NCI-H2196 treated with DMSO at 0.1 percent for 48 hours (cell line): ENCODE measurements around the gene SMAD2.
"Not testable (repeated sequence)": the region's sequence is repeated elsewhere in the genome, so short reads cannot be mapped to it uniquely, and the experiment has no call there.

Source experiments
- DNase-seq: peaks from one replicate; lab custom pipeline; 2025; ENCODE audit not compliant: unreplicated experiment; lab: John Stamatoyannopoulos, UW

SMAD2 gene

DNA sequence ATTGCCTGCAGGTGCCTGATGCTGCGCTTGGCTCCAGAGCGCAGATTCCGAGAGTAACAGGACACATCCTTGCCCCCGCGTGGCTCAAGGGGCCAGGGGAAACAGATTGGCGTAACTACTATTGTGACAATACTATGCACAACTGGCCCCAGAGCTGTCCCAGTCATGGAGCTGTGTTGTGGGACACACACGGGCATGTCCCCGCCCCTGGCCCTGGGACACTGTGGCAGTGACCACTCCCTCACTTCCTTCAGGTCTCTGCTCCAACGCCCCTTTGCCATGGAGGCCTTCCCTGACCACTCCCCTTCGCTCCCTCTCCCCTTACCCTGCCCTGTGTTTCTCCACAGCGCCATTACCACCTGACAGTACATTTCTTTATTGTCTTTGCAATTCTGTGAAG lies 132.1 kb downstream of the SMAD2 start:
- no peak for DNase-seq

DNA sequence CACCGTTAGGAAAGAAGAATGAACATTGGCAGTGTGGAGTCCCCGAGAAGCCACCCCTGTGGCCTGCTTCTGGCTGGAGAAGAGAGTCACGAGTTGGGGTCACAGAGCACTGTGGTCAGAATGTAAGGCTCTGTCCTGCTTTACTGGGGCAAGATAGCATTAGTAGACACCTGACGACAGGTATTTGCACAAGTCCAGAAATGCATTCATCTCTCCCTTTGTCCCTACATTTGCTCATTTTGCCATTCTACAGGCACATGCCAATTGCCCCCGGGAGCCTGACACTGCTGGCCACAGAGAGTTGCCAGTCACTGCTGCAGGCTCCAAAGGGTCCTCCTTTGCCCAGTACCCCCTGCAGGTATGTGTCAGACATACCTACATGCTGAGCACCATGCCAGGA lies 133.3 kb downstream of the SMAD2 start:
- DNase-seq = no peak

DNA sequence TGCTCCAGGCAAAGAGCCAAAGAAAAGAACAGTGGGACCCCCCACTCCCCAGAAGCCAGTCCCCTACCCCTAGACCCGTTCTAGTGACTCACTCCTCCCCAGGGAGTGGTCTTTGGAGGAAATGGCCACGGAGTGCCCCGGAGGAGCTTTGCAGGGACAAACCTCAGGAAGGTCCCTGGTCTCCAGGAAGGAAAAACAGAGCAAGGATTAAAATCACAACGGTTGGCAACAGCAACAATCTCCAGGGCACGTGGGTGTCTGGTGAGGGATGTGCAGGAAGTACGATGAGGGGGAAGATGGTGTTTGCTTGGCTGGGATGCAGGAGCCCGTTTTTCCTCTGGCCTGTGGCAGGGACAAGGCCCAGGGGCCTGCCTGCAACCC lies 135.0 kb downstream of the SMAD2 start:
- no peak for DNase-seq

DNA sequence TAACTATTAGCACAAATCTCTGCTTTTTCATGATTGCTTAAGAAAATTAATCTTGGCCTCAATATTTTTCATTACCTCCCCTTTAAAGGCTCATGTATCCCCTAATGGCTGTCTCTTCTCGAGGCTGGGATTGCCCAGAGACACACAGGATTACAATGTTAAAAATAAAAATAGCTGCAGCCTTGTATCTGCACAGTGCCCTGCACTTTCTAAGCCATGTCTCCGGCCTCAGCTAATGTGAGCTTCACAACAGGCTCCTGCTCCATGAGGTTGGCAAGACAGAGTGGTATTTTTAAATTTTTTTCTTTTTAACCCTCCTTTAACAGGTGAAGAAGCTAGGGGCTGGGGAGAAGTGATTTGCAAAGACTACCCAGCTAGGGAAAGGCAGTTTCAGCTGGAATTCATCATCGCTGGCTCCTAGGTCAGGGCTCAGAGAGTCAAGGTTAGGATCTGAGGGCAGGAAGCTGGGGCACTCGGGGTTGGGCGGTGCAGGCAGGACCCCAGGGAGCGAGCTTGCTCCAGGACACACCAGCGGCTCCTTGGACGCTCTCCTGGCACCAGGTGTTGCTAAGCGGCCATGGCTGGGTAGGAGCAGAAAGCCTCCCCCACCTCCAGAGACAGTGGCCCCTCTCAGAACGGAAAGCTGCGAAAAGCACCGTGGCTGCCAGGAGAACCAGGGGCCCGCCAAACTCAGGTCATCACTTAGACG lies 135.6 kb downstream of the SMAD2 start:
- DNase-seq = no peak

DNA sequence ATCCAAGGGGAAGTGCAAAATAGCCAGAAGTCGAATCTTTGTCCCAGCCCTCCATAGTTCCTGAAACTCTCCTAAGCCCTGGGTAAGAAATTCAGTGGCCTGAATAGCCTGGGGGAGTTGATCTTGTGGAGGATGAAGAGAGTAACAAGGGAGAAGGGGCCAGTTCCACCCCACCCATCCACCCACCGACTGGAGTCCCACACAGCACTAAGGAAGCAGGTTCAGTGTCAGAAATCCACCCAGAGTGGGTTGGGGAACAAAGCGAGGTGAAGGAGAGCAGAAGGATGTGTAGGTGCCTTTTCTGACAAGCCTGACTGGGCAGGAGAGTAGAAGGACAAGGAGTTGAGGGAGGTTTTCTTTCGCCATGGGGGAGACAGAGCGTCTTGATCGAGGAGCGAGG lies 136.8 kb downstream of the SMAD2 start:
- no peak for DNase-seq

DNA sequence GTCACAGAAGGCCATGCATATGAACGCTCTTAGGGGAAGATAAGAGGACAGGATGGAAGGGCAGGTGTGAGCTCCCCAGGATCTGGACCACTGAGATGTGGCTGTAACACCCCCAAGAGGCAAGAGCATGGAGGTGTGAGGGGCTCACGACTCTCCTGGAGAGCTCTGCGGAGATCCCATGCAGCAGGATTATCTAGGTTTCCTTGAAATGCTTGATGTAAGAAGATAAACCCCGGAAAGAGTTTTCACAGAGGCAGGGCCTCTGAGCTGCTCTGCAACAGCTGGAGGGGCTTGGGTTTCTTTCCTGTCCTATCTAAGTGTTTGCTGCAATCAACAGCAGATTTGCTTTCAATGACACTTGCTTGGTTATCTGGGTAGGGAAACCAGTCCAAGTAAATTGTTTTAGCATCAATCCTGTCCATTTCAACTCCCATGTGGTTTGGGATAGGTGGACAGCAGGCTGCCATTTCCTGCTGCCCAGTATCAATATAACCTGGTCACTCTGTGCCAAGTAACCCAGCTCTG lies 138.9 kb downstream of the SMAD2 start:
- no peak for DNase-seq

DNA sequence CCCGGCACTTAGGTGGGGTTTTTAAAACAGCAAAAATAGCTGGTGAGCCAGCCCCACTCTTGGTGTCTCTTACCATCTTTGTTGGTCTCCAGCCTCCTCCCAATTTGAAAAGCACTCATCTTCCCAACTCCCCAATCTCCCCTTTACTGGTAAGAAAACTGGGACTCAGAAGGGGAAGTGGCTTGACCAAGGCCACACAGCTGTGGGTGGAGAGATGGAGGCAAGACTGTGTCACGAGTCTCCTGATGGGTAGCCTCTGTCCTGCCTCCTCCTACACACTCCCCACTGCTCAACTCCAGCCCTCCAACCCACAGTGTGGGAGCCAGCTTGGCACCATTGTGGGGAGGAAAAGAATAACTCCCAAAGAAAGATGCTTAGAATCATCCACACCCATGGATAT lies 140.4 kb downstream of the SMAD2 start:
- DNase-seq = no peak

DNA sequence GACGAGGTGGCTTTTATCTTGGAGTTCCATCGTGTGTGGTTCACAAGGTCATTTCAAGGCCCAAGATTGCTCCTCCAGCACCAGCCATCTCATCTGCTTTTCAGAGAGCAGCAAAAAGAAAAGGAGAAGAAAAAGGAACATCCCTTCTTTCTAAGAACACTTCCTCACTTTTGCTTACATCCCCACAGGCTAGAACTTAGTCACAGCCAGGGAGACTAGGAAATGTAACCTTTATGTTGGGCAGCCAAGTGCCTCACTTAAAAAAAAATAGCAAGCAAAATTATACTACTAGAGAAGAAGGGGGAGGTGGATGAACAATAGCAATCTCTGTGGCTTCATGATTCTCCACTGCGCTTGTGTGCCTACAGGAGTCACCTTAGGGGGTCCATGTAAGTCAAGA lies 141.8 kb downstream of the SMAD2 start:
- no peak for DNase-seq

DNA sequence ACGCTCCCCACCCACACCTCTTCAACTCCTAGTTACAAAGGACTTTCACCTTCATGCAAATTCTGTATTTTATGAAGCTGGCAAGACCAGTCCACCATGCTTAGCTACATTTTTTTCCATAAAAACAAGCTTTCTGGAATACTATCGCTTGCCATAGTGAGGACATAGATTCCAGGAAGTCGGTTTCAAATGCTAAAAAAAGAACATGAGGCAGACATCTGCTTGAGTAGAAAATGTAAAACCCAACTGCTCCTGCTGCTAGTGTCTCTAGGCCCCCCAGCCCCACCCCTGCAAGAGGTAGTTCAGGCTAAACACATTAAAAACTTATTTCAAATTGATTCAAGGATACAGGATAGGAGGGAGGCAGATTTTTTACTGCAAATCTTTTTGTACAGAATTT lies 148.9 kb downstream of the SMAD2 start:
- DNase-seq = no peak

DNA sequence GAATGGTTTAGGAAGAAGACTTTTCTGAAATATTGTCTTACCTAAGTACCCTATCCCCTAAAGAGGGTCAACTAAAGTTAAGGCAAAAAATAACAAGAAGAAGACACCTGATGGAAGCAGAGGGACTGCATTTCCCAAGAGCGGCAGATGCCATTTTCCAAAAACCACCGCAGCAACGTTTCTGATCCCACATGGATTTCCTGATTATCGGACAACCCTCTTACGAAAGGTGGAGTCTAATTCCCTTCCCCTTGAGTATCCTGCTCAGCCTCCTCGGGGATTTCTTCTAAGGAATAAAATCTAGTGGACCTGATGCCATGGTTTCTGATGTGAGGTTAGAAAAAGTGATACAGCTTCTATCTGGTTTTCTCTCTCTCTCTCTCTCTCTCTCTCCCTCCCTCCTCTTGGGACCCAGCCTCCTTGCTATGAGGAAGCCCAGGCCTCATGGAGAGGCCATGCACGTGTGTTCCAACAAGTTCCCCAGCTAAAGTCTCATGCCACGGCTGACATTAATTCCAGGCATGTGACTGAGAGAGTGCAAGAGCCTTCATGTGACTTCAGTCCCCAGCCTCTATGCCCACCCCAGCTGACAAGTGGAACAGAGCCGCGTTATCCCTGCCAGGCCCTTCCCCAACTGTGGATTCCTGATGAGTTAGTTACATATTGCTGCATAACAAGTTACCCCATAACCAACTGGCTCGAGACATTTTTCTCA lies 150.3 kb downstream of the SMAD2 start:
- no peak for DNase-seq

DNA sequence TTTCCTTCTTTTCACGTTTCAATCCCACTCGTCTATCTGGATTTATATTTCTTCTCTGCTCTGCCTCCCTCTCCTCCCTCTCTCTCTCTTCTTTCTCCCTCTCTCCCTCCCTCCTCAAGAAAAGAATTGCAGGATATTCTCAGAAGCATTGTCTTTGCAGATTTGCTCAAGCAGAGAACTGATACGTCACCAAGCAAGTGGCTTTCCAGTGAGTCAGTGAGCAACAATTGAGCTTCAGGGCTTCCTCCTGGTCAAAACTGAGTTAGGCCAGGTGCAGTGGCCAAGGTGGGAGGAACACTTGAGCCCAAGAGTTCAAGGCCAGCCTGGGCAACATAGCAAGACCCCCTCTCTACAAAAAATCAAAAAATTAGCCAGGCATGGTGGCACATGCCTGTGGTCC lies 151.1 kb downstream of the SMAD2 start:
- no peak for DNase-seq

DNA sequence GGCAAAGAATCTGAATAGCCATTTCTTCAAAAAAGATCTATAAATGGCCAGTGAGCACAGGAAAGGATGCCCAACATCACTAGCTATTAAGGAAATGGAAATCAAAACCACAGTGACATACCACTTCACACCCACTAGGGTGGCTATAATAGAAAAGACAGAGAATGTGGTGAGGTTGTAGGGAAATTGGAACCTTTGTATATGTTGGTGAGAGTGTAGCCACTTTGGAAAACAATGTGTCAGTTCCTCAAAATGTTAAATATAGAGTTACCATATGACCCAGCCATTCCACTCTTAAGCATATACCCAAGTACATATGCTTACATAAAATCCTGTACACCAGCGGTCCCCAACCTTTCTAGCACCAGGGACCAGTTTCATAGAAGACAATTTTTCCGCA lies 152.8 kb downstream of the SMAD2 start:
- no peak for DNase-seq

DNA sequence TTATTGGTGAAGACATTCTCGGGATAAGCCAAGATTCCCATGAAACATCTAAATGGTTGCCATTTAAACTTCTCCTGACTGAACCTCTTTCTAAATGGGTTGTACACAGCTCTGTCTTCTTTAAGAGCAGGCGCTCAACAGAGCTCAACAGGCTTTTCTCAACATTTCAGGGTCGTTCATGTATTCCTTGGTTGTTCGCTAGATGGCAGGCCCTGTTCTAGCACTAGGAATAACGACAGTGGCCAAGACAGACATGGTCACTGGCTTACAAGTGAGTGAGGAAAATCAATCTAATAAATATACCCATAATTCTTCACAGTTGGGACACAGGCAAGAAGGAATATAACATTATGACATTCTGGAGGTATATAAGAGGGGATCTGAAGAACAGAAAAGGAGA lies 154.5 kb downstream of the SMAD2 start:
- DNase-seq = no peak

DNA sequence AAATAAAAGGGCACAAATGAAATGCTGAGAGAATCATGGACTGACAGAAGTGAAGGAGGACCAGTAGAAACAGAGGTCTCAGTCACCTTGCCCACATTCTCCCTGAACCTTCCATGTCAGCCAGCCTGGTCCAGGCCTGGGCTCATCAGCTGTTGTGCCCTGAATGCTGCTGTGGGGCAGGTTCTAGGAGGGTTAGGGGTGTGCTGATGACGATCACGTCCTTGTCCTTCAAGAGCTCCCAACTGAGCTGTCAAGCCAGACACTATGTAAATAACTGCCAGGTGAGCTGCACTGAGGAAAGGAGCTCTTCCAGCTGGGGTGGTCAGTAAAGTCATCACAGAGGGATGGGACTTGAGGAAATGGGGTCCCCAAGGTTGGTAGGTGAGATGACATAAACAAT lies 156.5 kb downstream of the SMAD2 start:
- DNase-seq = no peak

DNA sequence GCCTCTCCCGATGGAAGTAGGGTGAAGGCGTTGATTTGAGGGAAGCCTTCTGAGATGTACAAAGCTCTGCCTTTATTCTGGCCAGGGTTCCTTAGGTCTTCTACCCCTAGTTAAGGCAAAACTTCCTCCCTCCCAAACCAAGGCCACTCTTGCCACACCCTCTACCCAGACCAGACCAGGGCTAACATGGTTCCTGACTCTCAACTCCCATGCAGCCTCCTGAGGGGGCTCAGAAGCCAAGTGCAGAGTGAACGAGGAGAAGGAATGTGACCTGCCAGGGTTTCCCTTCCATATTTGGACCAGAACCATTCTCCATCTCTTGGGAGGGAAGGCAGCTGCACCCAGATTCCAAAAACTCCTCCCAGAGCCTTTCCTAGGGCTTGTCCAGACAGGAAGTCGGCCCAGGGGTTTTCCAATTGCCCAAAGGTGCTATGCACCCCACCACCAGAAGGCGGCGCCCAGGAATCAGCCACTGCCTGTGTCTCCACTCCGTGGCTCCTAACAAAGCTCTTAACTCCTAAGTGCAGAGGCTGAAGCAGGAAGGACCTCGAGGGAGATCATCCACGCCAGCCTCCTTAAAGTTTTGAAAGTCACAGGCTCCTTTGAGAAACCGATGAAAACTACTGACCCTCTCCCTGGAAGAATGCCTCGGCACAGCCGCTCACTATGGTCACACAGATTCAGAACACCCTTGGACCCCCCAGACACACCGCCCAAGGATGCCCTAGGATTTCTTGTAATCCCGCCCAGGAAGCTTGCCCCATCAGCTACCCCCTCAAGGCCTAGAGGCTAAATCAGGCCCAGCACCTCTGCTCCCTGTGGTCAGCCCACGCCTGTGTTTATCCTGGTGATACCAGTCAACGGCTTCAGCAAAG lies 157.8 kb downstream of the SMAD2 start:
- DNase-seq = peak; percentile 34

DNA sequence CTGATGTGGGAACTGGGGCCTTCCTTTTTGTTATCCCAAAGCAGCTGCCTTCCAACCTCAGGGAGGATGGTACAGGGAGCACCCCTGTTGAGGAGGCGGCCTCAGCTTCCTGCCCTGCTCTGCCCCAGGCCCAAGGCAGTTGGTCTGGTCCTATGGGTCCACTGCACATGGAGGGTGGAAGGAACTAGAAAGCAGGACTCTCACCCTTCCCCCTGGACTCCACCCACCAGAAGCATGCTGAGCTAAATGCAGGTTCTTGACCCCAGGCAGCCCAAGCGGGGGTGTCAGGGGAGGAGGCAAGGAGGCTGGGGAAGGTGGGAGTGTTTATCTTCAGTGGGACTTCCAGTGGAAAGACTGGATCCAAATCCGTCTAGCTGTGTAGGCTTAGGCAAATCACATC lies 158.5 kb downstream of the SMAD2 start:
- no peak for DNase-seq

DNA sequence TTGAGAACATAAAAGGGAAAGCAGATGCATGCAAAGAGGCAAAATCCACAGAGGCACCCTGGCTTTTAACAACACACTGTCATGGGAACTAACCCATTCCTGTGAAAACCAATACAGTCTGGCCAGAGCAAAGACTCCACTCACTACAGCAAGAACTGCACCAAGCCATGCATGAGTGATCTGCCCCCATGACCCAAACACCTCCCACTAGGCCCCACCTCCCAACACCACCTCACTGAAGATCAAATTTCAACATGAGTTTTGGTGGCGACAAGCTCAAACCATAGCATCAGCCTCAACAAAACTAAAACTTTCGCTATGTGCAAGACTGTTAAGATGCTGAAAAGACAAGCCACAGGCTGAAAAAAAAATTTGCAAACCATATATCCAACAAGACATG lies 162.8 kb downstream of the SMAD2 start:
- no peak for DNase-seq

DNA sequence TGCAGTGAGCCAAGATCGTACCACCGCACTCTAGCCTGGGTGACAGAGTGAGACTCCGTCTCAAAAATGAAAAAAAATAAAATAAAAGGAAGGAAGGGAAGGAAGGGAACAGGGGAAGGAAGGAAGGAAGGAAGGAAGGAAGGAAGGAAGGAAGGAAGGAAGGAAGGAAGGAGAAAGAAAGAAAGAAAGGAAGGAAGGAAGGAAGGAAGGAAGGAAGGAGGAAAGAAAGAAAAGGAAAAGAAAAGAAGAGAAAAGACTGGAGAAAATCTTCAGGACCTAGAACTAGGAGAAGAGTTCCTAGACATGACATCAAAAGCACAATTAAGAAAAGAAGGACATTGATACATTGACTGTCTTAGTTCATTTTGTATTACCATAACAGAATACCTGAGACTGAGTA lies 163.3 kb downstream of the SMAD2 start:
- DNase-seq = not testable (repeated sequence)
